Measurements from ENCODE around the gene MEOX2. TPM values are rescaled to one million over a fixed set of nuclear protein-coding genes. Genes with fewer than 3 reads are reported as not detected.

Gene MEOX2
- polyA plus RNA-seq, 1 donor (not counting 4 experiments of a cell fraction or from before 2014, with no cell fraction given) = not detected

DNA sequence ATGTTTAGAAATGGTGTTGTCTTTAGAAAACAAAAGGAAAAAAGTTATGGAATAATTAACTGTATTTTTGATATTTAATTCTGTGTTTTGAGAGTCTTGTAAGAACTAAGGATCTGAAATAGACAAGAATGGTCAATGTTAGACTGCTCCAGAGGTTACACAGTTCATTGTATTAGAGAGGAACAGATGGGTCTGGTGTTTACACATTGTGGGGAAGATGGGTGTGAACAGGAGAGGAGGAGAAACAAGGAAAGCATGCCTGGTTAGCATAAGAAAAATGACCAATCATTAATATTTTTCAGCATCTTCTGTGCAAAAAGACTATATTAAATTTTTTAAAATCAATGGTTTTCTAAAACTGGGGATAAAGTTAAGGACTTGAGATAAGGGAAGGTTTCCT is 11.9 kb downstream of the MEOX2 start:
- no peak overlapping the region for H3K4me2 ChIP-seq (ENCODE audit: control insufficient read depth, extremely low read depth, insufficient read depth, low read depth, low read length)
- H3K9me3 ChIP-seq (ENCODE audit: control insufficient read depth, low read depth, low read length) = no peaks in the 10 kb centered on the region
- H2AFZ ChIP-seq (ENCODE audit: control insufficient read depth, low read length) = no peak overlapping the region
- no peaks in the 10 kb centered on the region for H3K79me2 ChIP-seq (ENCODE audit: control insufficient read depth, insufficient read depth, low read length)
- TF ChIP-seq EZH2 (IDR thresholded peaks at IDR 0.05; ENCODE audit: low read length) = no peak
- TF ChIP-seq, protein P1, sequence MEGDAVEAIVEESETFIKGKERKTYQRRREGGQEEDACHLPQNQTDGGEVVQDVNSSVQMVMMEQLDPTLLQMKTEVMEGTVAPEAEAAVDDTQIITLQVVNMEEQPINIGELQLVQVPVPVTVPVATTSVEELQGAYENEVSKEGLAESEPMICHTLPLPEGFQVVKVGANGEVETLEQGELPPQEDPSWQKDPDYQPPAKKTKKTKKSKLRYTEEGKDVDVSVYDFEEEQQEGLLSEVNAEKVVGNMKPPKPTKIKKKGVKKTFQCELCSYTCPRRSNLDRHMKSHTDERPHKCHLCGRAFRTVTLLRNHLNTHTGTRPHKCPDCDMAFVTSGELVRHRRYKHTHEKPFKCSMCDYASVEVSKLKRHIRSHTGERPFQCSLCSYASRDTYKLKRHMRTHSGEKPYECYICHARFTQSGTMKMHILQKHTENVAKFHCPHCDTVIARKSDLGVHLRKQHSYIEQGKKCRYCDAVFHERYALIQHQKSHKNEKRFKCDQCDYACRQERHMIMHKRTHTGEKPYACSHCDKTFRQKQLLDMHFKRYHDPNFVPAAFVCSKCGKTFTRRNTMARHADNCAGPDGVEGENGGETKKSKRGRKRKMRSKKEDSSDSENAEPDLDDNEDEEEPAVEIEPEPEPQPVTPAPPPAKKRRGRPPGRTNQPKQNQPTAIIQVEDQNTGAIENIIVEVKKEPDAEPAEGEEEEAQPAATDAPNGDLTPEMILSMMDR (optimal IDR thresholded peaks at IDR 0.05 in 1 of 3, IDR thresholded peaks at IDR 0.05 in 1 of 3, conservative IDR thresholded peaks at IDR 0.05 in 1 of 3; ENCODE audit: extremely low read depth in 1 of 3, insufficient read depth in 2 of 3, low read length in 3 of 3) = no peak
- no peak for FAIRE-seq
- H4K20me1 ChIP-seq (ENCODE audit: control insufficient read depth, extremely low read depth, insufficient read depth, low read length) = no peaks in the 10 kb centered on the region
- H3K4me3 ChIP-seq (ENCODE audit: control insufficient read depth in 2 of 3, extremely low read depth in 1 of 3, insufficient read depth in 2 of 3, low read depth in 1 of 3, low read length in 3 of 3) = no peak overlapping the region
- dilution Hi-C loops (cut with MboI; ENCODE audit: extremely low pct_ligation_motif_present, low sequenced_read_pairs) = no loop called here
- H3K27ac ChIP-seq (ENCODE audit: control insufficient read depth, insufficient read depth, low read length) = no peak overlapping the region
- H3K4me1 ChIP-seq (ENCODE audit: control insufficient read depth, extremely low read depth, insufficient read depth, low read length) = no peaks in the 10 kb centered on the region
- no peak for DNase-seq (ENCODE audit: low read depth, low spot score)
- H3K36me3 ChIP-seq (ENCODE audit: control insufficient read depth in 2 of 2, extremely low read depth in 1 of 2, insufficient read depth in 2 of 2, low read length in 2 of 2) = no peaks in the 10 kb centered on the region
- H3K9ac ChIP-seq (ENCODE audit: control insufficient read depth, extremely low read depth, insufficient read depth, low read length) = no peak overlapping the region
- H3K9me1 ChIP-seq (ENCODE audit: control insufficient read depth, extremely low read depth, insufficient read depth, low read length) = no peaks in the 10 kb centered on the region
- H3K27me3 ChIP-seq (ENCODE audit: control insufficient read depth, extremely low read depth, insufficient read depth, low read length) = no peaks in the 10 kb centered on the region

GRCh38 chr7:15669443-15670090 is 16.9 kb downstream of the MEOX2 start:
- Histone ChIP-seq H3K4me2 (ENCODE audit: control insufficient read depth, extremely low read depth, insufficient read depth, low read depth, low read length) (no peak overlapping the region), H3K9me1 (ENCODE audit: control insufficient read depth, extremely low read depth, insufficient read depth, low read length) (no peaks in the 10 kb centered on the region), H3K4me1 (ENCODE audit: control insufficient read depth, extremely low read depth, insufficient read depth, low read length) (no peaks in the 10 kb centered on the region), H2AFZ (ENCODE audit: control insufficient read depth, low read length) (no peak overlapping the region), H3K27ac (ENCODE audit: control insufficient read depth, insufficient read depth, low read length) (no peak overlapping the region), H3K4me3 (ENCODE audit: control insufficient read depth in 2 of 3, extremely low read depth in 1 of 3, insufficient read depth in 2 of 3, low read depth in 1 of 3, low read length in 3 of 3) (no peak overlapping the region), H3K9me3 (ENCODE audit: control insufficient read depth, low read depth, low read length) (no peaks in the 10 kb centered on the region), H3K9ac (ENCODE audit: control insufficient read depth, extremely low read depth, insufficient read depth, low read length) (no peak overlapping the region), H4K20me1 (ENCODE audit: control insufficient read depth, extremely low read depth, insufficient read depth, low read length) (no peaks in the 10 kb centered on the region), H3K36me3 (ENCODE audit: control insufficient read depth in 2 of 2, extremely low read depth in 1 of 2, insufficient read depth in 2 of 2, low read length in 2 of 2) (no peaks in the 10 kb centered on the region), H3K79me2 (ENCODE audit: control insufficient read depth, insufficient read depth, low read length) (no peaks in the 10 kb centered on the region), H3K27me3 (ENCODE audit: control insufficient read depth, extremely low read depth, insufficient read depth, low read length) (no peaks in the 10 kb centered on the region)
- FAIRE-seq (no peak), DNase-seq (ENCODE audit: low read depth, low spot score) (no peak)
- TF ChIP-seq EZH2 (IDR thresholded peaks at IDR 0.05; ENCODE audit: low read length) = no peak
- TF ChIP-seq, protein P1 (optimal IDR thresholded peaks at IDR 0.05 in 1 of 3, IDR thresholded peaks at IDR 0.05 in 1 of 3, conservative IDR thresholded peaks at IDR 0.05 in 1 of 3; ENCODE audit: extremely low read depth in 1 of 3, insufficient read depth in 2 of 3, low read length in 3 of 3) = no peak
- dilution Hi-C loops (cut with MboI; ENCODE audit: extremely low pct_ligation_motif_present, low sequenced_read_pairs) = no loop called here
